Measurements from ENCODE around the gene ORC3. TPM values are rescaled to one million over a fixed set of nuclear protein-coding genes. Genes with fewer than 3 reads are reported as not detected.
"Not testable (repeated sequence)": the region's sequence is repeated elsewhere in the genome, so short reads cannot be mapped to it uniquely, and the experiment has no call there.

The ORC3 gene
- total RNA-seq, 1 donor from 2014 or later, result 18.7 TPM

DNA sequence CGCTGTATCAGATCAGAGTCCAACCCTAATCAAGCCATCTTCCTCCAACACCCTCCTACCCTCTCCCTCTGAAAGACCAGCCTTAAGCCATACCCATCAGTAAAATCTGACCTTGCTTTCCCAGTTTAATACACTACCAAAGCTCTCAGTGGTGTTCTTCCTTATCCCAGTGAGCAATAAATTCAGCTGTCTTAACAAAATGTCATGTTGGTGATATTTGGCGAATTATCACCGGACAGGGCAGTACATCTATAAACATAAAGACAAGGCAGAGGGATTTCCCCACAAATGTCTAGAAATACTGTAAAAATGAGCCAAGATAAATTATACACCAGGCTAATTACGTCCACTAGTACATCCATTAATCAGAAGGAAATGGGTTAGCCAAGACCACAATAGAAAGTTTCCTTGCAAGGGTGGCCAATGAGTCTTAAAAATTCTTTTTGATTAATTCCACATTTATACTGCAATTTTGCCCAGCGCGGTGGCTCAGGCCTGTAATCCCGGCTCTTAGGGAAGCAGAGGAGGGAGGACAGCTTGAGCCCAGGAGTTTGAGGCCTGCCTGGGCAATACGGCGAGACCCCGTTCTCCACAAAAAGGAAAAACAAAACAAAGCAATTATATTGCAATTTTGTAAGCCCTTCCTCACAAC, 1.1 kb upstream of the ORC3 start:
- DNase-seq (no peak), ATAC-seq (no peak)
- intact Hi-C loops (cut with micrococcal nuclease), result no loop called here

DNA sequence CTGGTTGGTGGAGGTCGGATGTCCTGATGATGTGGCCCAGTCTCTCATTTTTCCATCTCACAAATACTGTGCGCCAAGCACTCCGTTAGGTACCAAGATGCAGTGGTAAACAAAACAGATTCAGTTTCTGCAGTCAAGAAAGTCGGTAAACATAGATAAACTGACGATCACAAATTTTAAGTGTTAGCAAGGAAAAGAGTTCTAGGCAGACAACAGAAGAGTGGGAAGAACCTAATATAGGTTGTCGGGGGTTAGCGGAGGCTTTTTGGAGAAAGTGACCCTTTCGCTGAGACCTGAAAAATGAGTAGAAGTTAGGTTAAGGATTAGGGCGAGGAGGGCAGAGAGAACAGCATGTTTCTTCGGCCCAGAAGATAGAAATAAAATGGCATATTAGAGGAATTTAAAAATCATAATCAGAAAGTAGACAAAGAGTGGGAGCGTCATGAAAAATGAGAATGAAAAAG, 514 bp downstream of the ORC3 start:
- ATAC-seq (no peak), DNase-seq (no peak)
- intact Hi-C loops (cut with micrococcal nuclease), result no loop called here

DNA sequence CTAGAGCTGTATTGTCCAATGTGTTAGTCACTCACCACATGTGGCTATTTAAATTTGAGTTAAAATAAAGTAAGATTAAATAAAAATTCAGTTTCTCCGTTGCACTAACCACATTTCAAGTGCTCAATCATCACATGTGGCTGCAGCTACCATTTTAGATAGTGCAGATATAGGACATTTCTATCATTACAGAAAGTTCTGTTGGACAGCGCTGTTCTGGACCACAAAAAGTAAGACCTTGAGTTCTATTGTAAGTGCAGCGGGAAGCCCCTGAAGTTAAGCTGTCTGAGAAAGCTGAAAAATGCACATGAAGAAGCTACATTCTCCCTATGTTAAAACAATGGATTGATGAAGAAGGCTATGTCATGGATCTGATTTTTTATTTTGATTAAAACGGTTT, 1.1 kb downstream of the ORC3 start:
- intact Hi-C loops (cut with micrococcal nuclease), result no loop called here
- ATAC-seq (no peak), DNase-seq (no peak)

DNA sequence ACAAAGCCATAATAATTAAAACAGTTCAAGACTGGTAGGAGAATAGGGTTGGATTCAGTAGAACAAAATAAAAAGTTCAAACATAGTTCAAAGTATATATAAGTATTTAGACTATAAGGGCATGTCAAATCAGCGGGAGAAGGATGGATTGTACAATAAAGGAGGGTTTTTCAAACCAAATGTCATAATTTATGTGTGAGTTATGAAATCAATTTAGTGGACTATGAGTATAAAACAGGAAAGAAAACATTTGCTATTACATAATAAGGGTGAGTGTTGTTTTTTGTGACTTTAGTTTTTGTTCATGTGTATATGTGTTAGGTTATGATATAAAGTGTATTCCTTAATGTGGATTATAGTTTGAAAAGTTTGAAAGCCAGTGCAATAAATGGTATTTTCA, 10.6 kb downstream of the ORC3 start:
- intact Hi-C loops (cut with micrococcal nuclease), result no loop called here
- no peak for DNase-seq
- no peak for ATAC-seq

DNA sequence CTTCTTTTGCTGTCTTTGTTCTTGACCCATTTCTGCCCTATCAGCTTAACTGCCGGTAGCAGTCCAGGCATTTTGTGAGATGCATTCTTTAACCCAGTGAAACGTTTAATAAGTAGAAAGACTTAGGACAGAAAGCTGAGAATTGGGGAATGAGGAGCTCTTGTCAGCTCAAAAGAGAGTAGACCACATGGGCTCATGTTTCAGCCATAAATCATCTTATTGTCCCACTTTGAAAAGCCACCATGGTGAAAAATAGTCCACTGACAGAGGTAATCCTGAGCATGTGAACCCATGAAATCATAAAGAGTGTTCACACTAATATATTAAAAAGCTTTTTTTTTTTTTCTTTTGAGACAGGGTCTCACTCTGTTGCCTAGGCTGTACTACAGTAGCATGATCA, 16.3 kb downstream of the ORC3 start:
- no peak for DNase-seq
- no peak for ATAC-seq
- intact Hi-C loops (cut with micrococcal nuclease), result no loop called here

DNA sequence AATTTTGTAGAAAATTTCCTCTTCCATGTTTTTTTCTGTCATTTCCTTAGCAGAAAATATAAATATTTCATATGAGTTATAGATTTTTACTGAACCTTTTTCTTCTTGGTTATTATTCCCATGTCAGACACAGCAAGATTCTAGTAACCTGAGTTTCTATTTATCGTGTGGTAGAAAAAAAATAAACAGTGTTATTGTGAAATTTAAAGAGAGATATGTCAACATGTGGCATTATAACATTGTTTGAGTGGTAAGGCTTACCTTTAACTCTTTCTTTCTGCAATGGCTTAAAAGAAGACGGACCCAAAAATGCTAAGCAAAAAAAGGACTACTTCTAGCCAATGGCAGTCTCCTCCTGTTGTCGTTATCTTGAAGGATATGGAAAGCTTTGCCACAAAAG, 18.9 kb downstream of the ORC3 start:
- intact Hi-C loops (cut with micrococcal nuclease), result no loop called here
- ATAC-seq, result no peak
- DNase-seq, result no peak

DNA sequence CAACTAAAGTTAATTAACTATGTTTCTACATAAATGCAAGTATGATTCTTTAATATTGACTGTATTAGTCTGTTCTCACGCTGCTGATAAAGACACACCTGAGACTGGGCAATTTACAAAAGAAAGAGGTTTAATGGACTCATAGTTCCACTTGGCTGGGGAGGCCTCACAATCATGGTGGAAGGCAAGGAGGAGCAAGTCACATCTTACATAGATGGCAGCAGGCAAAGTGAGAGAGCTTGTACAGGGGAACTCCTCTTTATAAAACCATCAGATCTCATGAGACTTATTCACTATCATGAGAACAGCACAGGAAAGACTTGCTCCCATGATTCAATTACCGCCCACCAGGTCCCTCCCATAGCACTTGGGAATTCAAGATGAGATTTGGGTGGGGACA, 23.1 kb downstream of the ORC3 start:
- DNase-seq; intact Hi-C loops (cut with micrococcal nuclease); ATAC-seq: not testable (repeated sequence)

DNA sequence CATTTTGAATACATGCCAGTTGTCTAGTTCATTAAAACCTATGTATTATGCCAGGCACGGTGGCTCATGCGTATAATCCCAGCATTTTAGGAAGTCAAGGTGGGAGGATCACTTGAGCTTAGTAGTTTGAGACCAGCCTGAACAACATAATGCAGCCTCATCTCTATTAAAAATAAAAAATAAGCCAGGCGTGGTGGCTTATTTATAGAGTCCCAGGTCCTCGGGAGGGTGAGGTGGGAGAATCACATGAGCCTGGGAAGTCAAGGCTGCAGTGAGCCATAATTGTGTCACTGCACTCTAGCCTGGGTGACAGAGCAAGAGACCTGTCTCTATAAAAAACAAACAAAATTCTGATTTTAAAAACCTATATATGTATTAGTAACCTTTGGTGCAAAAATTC, 27.5 kb downstream of the ORC3 start:
- DNase-seq (no peak), ATAC-seq (peak; percentile 96)
- intact Hi-C loops (cut with micrococcal nuclease), result no loop called here

DNA sequence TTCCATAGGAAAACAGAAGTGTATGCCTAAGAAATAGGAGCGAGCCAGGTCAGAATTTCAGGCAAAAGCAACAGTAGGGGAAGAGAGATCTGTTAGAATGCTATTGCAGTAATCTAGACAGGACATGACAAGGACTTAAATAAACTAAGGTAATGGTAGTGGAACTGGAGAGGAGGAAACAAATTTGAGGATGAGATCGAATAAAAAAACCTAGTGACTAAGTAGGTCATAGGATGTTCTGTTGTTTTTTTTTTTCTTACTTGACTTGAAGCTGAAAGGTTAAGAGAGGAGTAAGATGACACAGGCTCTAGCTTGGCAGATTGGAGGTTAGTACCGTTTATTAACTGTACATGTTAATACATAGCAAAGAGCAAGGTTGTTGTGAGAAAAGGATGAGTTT, 28.6 kb downstream of the ORC3 start:
- DNase-seq, result no peak
- intact Hi-C loops (cut with micrococcal nuclease), result no loop called here
- ATAC-seq, result no peak

DNA sequence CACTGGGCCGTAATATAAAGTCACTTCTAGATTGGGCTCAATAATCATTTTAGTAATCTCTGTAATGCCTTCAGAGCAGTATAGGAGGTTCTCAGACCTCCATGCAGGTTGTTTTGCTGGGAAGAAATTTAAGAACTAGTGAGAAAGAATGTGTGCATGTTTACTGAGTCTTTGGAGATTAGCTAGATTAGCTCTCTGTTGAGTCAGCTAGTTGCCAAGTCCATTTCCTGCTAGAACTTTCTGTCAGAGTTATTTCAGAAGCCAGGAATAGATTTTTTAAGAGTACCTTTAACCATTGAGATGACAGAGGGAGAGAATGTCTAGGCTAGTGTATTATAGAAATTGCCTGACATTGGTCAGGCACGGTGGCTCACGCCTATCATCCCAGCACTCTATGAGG, 33.3 kb downstream of the ORC3 start:
- DNase-seq, result no peak
- ATAC-seq, result no peak
- intact Hi-C loops (cut with micrococcal nuclease), result no loop called here

DNA sequence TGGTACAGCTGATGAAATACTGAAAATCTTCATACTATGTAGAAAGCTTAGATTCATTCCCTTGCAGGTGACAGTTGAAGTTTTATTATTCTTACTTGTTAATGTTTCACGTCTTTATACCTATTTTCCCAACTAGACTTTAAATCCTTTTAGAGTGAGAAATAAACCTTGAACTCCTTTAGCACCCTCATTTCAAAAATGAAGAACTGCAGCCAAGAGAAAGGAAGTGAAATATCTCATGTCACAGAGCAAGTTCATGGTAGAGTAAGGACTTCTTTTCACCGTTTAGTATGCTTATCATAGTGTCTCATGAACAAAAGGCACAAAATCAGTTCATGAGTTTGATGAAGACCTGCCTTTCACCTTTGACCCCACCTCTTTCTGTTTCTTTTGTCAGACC, 38.5 kb downstream of the ORC3 start:
- no peak for ATAC-seq
- intact Hi-C loops (cut with micrococcal nuclease), result no loop called here
- DNase-seq, result no peak

DNA sequence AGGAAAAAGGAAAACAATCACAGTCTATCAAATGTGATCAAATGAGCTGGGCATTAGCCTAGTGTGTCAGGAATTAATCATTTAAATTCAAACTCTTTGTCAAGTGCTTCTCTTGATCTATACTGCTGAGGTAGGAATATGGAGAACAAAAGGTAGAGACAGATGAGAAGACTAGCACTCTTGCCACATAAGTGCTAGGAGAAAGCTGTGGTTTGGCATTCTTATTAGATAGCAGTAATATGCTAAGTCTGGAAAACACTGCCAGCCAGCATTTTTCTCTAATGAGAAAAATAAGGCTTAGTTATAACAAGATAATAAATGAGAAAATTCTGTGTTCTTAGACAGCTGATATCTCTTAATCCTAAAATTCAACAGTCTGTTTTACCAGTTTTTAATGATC, 38.9 kb downstream of the ORC3 start:
- DNase-seq, result no peak
- no peak for ATAC-seq
- intact Hi-C loops (cut with micrococcal nuclease), result no loop called here

DNA sequence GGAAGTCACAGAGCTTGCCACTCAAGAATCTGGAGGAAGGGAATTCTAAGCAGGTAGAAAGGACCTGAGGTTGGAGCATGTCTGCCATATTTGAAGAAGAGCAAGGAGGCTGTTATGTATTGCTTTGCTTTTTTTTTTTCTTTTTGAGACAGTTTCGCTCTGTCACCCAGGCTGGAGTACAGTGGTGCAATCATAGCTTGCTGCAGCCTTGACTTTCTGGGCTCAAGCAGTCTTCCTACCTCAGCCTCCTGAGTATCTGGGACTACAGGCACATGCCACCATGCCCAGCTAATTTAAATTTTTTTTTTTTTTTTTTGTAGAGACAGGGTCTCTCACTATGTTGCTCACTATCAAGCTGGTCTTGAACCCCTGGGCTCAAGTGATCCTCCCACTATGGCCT, 40.8 kb downstream of the ORC3 start:
- intact Hi-C loops (cut with micrococcal nuclease), result no loop called here
- ATAC-seq, result no peak
- no peak for DNase-seq

DNA sequence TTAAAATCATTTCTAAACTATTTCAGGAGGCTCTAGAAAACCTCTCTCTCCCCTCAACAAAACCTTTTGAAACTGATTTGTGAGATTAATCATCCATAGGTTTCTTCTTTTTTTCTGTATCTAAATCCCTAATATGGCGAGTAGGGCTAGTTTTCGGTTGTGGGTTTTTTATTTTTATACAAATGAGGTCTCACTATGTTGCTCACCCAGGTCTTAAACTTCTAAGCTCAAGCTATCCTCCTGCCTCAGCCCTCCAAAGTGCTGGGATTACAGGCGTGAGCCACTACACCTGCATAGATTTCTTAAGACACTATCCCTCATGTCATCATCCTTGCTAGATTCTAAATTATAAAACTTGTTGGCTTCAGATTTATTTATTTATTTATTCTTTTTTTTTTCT, 43.9 kb downstream of the ORC3 start:
- ATAC-seq (no peak), DNase-seq (no peak)
- intact Hi-C loops (cut with micrococcal nuclease), result no loop called here

DNA sequence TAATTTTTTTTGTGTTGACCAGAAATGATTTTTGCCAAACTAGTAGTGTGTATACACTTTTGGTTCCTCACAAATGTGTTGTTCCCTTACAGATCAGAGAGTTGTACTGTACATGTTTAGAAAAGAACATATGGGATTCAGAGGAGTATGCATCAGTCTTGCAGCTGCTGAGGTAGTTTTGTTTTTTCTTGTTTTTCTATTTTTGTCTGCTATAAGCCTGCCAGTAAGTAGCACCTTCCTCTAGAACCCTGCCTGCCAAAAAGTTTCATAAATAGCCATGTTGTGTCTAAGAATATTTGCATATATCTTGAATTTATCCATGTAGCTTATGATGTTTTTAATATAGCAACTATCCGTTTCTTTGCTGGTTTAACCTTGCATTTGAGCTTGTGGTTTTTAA, 46.4 kb downstream of the ORC3 start:
- intact Hi-C loops (cut with micrococcal nuclease), result no loop called here
- DNase-seq, result no peak
- peak; percentile 27 for ATAC-seq

DNA sequence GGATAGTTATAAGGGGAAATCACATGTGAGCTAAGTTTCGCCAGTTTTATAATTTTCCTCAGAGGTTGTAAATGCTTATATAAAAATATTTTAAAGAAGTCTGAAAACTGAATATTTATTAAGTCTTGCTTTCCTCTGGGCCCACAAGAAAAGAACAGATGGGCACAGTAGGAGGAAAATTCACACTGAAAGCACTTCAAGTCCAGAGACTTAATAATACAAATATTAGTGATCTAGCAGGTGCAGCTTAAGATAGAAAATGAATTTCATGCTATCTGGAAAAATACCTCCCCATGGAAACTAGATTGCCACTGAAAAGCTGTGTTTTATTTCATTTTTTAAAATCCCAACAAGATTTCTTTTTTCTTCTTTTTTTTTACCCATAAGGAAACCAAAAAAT, 47.2 kb downstream of the ORC3 start:
- ATAC-seq (no peak), DNase-seq (no peak)
- intact Hi-C loops (cut with micrococcal nuclease), result no loop called here

DNA sequence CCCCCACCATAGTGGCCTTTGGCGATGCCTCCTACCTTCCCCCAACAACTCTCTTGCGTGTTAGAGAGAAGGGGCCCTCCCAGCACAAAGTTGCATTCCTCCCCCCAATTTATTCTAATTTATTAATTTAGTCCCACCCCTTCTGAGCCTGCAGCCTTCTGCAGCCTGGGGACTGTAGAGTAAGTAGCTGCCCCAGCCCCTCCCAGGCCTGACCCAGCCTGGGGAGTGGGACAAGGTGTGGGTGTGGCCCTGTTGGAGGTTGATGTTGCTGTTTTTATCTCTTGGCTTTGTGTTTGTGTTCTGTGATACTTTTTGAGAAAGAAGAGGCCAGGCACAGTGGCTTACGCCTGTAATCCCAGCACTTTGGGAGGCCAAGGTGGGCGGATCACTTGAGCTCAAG, 49.4 kb downstream of the ORC3 start:
- intact Hi-C loops (cut with micrococcal nuclease), result no loop called here
- DNase-seq, result no peak
- no peak for ATAC-seq

DNA sequence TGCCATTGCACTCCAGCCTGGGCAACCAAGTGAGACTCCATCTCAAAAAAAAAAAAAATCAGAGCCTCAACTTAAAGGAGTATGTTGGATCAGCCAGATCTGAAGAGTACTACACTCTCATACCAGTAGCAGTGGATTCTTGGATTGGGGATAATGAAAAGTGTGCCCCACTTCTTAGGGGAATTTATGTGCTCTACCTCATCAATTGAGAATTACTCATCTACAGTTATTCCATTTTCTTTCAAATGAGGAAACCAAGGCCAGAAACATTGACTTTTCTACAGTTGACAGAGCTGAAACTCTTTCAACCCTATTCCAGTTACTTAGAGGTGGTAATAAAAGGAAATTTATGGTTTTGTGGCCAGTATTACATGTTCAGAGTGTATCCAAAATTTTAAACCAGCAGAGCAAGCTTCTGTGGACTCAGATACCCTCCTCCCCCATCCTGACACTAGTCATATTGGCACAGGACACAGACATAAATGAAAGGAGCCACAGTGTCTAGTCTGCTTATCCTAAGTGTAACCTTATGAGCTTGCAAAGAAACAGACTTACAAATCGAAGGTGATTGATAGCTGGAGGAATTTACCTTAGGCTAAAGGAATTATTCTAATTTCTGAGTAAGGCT, 51.2 kb downstream of the ORC3 start:
- DNase-seq (no peak), ATAC-seq (peak; percentile 50)
- intact Hi-C loops (cut with micrococcal nuclease), result no loop called here

DNA sequence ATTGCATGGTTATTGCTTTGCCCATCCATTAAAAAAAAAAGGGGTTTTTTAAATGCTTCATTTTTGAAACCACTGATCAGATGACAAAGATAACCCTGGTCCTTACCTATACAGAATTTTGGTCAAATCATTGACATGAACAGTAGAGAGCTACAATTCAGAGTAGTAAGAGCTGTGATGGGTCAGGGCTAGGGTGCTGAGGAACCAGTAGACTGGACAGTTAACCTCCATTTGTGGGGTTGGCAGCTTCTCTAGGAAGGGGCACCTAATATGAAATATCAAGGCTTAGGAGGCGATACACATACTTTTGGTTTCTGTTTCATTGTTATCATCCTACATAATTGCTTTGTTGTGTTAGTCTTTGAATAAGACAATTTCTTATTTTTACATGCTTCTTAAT, 55.1 kb downstream of the ORC3 start:
- DNase-seq, result no peak
- ATAC-seq, result no peak
- intact Hi-C loops (cut with micrococcal nuclease), result no loop called here

DNA sequence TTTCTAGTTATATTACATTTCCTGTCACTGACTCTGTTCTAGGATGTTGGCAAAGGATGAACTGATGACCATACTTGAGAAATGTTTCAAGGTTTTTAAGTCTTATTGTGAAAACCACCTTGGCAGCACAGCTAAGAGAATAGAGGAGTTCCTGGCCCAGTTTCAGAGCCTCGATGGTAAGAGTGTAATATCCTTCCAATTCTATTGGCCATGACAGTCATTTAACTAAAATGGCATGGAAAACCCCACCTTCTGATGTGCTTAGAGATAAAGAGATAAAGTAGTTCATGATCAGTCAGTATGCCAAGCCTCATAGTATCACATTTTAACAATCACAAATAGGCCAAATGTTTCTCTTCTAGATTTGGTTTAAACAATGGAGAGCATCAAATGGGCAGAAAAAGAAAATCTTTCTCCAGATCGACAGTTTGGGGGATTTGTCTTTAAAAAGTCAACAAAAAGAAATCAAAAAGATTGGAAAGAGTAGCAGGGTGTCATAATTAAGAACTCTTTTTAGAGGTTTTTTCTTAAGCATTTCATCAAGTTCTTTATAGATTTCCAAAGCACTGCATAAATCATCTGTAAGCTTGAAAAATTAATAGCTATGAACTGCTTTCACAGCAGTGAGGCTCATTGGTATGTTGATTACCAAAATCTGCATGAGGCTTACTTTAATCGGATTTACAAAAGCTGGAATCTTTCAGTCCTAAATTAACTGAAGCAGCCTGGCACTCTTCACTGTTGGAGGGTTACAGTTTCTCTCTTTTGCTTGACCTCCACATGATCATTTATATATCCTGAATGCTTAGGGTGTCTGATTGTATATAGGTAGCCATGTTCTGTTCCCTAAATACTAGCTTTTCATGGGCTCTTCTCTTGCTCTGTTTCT, 63.4 kb downstream of the ORC3 start:
- DNase-seq, result no peak
- intact Hi-C loops (cut with micrococcal nuclease), result no loop called here
- ATAC-seq, result no peak

DNA sequence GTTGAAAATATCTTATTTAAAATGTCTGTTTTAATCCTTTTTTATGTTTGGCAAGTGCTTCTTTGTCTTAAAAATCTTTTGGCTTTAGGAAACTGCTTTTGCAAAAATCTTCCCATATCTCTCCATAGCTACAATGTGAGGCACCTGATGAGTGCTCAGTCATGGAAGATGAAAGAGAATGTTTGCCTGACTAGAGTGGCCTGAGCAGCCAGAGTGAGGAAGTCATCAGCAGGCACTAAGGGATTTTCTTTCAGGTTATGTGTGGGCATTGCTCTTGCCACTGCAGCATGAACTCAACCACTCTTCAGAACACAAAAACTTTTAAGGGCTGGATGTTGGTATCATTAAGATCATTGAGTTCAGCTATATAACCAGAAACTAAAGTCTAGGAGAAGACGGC, 64.2 kb downstream of the ORC3 start:
- DNase-seq (no peak), ATAC-seq (no peak)
- intact Hi-C loops (cut with micrococcal nuclease), result no loop called here
